A673 (cell line): ENCODE measurements around the gene CDC42EP2.

Experiments used
- EZH2 ChIP-seq: fragments of 200-600 bp; sonication (generic); IDR thresholded peaks from 2 replicates; pipeline ENCODE4 v1.6.1; 2017; ENCODE audit warnings: borderline replicate concordance, low read depth, mild to moderate bottlenecking, mixed read lengths, antibody characterized with exemption, low read length; ENCODE audit not compliant: poor library complexity, severe bottlenecking
- TF ChIP-seq, protein P1 (sequence below): fragments of 300-800, 200-600 bp; sonication (generic); conservative IDR thresholded peaks from 2 replicates; pipeline ENCODE4 v1.5.1; 2017; ENCODE audit warnings: low read depth, mild to moderate bottlenecking, antibody characterized with exemption, low read length, moderate library complexity, mixed read lengths

GRCh38 chr11:65310736-65311135, 3.9 kb upstream of the CDC42EP2 start:
- TF ChIP-seq, protein P1, sequence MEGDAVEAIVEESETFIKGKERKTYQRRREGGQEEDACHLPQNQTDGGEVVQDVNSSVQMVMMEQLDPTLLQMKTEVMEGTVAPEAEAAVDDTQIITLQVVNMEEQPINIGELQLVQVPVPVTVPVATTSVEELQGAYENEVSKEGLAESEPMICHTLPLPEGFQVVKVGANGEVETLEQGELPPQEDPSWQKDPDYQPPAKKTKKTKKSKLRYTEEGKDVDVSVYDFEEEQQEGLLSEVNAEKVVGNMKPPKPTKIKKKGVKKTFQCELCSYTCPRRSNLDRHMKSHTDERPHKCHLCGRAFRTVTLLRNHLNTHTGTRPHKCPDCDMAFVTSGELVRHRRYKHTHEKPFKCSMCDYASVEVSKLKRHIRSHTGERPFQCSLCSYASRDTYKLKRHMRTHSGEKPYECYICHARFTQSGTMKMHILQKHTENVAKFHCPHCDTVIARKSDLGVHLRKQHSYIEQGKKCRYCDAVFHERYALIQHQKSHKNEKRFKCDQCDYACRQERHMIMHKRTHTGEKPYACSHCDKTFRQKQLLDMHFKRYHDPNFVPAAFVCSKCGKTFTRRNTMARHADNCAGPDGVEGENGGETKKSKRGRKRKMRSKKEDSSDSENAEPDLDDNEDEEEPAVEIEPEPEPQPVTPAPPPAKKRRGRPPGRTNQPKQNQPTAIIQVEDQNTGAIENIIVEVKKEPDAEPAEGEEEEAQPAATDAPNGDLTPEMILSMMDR: no peak
- no peak for TF ChIP-seq EZH2
